IPS DF 19.7 (cell line): ENCODE data around the gene CCL21.

Experiments
- DNase-seq: peaks from one replicate; pipeline ENCODE4 v3.0.0-alpha.2; 2013; ENCODE audit warnings: low read depth, low spot score

The CCL21 gene

GRCh38 chr9:34709196-34709978, 549 bp downstream of the CCL21 start:
- no peak for DNase-seq

- DNase-seq = no peak
Observed at GRCh38 chr9:34707130-34707529, 2.8 kb downstream of the CCL21 start.

- peak; percentile 9 for DNase-seq
Observed at GRCh38 chr9:34701769-34702736, 7.9 kb downstream of the CCL21 start.

- peak; percentile 15 for DNase-seq
Observed at GRCh38 chr9:34701023-34701768, 8.7 kb downstream of the CCL21 start.

GRCh38 chr9:34694811-34695210, 15.1 kb downstream of the CCL21 start:
- no peak for DNase-seq

- no peak for DNase-seq
Observed at GRCh38 chr9:34693560-34693959, 16.4 kb downstream of the CCL21 start.

- no peak for DNase-seq
Observed at GRCh38 chr9:34691936-34692315, 18.0 kb downstream of the CCL21 start.

- no peak for DNase-seq
Observed at GRCh38 chr9:34690983-34691935, 18.7 kb downstream of the CCL21 start, which contains the start of gene CCL19. Gene CCL19 (minus strand): TSS chr9:34691276. CDS start chr9:34691139, 137 bp downstream.

GRCh38 chr9:34689512-34689911, 20.4 kb downstream of the CCL21 start:
- DNase-seq = no peak

- DNase-seq = no peak
Observed at GRCh38 chr9:34689116-34689470, 20.8 kb downstream of the CCL21 start.

GRCh38 chr9:34688329-34689115, 21.4 kb downstream of the CCL21 start:
- DNase-seq = no peak

- no peak for DNase-seq
Observed at GRCh38 chr9:34687276-34688030, 22.5 kb downstream of the CCL21 start.

- no peak for DNase-seq
Observed at GRCh38 chr9:34686732-34687131, 23.2 kb downstream of the CCL21 start.

- DNase-seq = no peak
Observed at GRCh38 chr9:34686231-34686630, 23.7 kb downstream of the CCL21 start.

- DNase-seq = no peak
Observed at GRCh38 chr9:34685591-34685990, 24.3 kb downstream of the CCL21 start.

GRCh38 chr9:34684816-34685215, 25.1 kb downstream of the CCL21 start:
- no peak for DNase-seq

GRCh38 chr9:34684145-34684544, 25.8 kb downstream of the CCL21 start:
- no peak for DNase-seq

- DNase-seq = no peak
Observed at GRCh38 chr9:34675869-34676268, 34.1 kb downstream of the CCL21 start.

GRCh38 chr9:34675048-34675714, 34.8 kb downstream of the CCL21 start:
- DNase-seq = no peak
